ENCODE results near the gene RASA3.
"Not testable (repeated sequence)": the region's sequence is repeated elsewhere in the genome, so short reads cannot be mapped to it uniquely, and the experiment has no call there.

RASA3 gene

DNA sequence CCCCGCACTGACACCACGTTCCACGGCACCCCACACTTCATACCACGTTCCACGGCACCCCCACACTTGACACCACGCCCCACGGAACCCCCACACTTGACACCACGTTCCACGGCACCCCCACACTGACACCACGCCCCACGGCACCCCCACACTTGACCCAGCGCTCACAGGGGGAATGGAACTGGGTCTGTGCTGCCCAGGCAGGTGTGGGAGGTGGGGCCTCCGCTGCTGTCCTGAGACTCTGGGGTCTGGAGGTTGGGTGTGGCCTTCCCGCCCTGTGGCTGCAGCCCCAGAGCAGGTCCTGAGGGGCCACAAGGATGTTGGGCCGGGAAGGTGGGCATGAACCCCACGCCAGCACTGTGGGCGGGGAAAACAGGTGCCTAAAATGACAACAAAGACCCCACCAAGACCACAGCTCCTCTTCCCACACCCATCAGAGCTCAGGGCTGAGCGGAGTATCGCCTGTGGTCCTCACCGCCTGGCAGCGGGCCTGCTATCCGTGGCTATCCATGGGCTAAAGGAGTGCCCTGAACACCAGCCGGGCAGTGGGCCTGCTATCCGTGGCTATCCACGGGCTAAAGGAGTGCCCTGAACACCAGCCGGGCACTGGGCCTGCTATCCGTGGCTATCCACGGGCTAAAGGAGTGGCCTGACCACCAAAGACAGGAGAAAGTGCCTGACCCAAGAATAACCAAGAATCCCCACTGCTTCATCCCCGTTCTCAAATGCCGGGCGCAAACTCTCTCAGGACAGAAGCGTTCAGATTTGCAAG, 98.7 kb downstream of the RASA3 start:
- DNase-seq (ENCODE audit: low spot score): no peak

DNA sequence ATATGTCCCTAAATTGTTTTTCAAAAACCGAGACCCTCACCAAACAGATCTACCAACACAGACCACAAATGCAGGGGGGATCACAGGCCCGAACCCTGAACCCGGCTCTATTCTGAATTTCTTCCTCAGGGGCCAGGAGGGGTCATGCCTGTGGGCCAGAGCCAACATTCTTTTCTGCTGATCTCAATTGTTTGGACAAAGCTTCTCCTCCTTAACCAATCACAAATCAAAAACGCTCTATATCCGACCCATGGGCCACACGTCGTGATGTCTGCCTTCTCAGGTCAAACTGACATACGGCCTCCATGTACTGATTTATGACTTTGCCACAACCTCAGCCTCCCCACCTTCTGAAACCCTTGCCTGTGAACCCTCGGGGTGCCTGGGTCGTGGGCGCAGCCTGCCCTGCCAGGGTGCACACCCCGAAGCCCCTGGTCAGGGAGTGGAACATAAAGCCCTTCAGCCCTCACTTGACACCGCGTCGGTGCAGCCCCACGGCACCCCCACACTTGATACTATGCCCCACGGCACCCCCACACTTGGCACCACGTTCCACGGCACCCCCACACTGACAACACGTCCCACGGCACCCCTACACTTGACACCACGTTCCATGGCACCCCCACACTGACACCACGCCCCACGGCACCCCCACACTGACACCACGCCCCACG, 100.2 kb downstream of the RASA3 start:
- no peak for DNase-seq (ENCODE audit: low spot score)

DNA sequence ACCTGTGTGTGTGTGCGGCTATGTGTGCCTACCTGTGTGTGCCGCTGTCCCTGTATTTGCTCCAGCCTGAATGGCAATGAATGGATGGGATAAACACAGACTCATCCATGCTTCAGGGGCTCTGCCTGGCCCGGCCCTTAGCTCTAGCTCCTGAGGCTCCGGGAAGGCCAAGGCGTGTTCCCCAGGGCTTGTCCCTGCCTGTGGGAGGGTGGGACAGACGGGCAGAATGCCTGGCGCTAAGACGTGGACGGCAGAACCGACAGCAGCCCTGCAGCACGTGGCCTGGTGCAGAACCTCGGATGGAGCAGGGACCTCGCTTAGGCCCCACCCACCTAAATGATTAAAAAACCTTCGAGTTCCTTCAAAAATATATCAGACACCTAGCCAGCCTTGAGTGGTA, 100.8 kb downstream of the RASA3 start:
- DNase-seq (ENCODE audit: low spot score): no peak

DNA sequence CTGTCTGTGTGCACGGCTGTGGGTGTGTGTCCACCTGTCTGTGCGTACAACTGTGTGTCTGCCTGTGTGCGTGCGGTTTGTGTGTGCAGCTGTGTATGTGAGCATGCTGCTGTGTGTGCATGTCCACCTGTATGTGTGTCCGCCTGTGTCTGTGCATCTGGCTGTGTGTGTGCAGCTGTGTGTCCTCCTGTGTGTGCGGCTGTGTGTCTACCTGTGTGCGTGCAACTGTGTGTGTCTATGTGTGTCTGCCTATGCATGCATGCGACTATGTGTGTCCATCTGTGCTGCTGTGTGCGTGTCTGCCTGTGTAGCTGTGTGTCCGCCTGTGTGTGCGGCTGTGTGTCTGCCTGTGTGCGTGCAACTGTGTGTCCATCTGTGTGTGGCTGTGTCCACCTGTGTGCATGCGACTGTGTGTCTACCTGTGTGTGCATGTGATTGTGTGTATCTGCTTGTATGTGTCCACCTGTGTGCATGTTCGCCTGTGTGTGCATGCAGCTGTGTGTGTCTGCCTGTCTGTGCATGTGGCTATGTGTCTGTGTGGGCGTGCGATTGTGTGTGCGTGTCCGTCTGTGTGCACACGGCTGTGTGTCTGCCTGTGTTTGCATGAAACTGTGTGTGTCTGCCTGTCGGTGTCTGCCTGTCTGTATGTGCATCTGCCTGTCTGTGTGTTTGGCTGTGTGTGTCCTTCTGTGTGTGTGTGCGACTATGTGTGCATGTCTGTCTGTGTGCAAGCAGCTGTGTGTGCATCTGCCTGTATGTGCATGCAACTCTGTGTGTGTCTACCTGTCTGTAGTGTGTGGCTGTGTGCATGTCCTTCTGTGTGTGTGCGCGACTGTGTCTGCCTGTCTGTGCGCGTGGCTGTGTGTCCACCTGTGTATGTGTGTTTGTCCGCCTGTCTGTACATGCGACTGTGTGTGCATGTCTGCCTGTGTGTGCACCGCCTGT, 101.5 kb downstream of the RASA3 start:
- no peak for DNase-seq (ENCODE audit: low spot score)

DNA sequence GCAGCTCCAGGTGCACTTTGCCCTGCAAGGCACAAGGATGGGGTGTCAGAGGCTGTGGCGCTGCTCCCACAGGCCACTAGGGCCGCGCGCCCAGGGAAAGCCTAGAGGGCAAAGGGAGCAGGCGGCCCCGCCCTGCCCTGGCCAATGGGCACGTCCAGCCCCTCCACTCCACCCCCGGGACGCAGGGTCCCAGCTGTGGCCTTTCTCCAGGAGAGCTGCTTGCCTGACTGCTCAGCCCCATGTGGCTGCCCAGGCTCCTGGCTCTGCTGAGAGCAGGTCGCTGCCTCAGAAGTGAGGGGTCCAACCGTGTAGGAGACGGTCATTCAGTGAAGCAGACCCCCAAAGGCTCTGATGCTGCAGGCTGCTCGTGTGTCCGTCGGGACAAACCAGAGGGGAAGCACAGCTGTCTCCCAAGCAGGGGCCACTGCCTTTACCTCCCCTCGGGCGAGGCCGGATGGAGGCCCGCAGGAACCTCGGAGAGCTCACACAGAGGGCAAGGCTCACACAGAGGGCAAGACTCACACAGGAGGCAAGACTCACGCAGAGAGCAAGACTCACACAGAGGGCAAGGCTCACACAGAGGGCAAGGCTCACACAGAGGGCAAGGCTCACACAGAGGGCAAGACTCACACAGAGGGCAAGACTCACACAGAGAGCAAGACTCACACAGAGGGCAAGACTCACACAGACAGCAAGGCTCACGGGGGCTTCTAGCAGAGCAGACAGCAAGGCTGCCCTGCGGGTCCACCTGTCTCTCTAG, 102.4 kb downstream of the RASA3 start:
- DNase-seq (ENCODE audit: low spot score): no peak

DNA sequence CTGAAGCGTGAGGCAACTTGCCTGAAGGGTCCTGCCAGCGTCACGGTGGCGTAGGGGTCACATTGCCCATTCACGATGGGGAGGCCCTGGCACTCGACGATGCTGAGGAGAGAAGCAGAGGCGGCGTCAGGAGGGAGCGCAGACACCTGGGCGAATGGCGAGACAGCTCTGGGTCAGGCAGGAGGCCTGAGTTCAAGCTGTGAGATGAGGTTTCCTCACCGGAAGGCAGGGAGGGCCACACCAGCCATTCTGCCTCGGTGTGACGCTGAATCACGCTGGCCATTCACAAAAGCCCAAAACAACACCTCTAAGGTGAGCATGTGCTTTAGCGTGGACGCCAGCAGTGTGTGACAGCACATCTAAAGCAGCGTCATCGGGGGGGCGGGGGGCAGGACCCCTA, 104.6 kb downstream of the RASA3 start:
- DNase-seq (ENCODE audit: low spot score): no peak

DNA sequence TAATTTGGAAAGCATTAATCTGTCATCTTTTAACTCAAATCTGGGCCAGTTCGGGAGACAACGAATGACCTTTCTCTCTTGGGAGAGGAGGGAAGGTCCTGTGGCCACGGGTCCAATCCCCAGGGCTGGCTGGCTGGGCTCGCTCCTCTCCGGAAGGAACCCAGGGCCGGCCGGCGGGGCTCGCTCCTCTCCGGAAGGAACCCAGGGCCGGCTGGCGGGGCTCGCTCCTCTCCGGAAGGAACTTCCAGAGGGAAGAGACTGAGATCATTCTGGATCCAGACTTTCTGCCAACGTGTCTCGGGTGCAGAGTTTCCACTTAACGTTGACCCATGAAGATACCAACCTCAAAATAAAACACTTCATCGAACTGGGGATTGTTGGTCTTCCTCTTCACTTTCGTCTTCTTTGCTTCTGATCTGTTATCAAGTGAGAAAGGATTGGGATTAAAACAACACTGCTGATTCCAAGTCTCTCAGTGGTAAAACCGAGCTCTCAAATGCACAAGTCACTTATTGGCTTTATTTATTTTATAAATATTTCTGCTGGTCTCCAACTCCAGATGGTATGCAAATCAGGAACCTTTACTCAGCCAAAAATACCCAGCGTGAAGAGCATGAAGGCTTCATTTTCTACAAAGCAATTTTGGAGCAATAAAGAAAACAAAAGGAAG, 105.2 kb downstream of the RASA3 start:
- no peak for DNase-seq (ENCODE audit: low spot score)

DNA sequence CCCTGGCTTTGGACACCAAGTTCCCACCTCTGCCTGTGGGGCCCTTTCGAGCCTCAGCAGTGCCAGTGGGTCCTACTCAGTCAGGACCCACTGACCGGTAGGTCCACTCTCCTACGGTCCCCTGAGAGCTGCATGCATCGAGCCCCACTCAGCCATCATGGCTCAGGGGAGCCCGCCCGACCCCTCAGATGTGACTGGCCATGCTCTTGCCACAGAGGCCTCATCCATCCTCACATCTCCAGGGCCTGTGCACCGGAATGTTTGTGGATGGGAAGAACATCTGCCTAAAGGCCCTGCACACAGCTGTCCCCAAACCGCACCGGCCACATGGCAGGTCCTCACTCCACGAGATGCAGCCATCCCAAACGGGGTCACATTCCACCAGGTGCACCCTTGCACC, 105.9 kb downstream of the RASA3 start:
- DNase-seq (ENCODE audit: low spot score): no peak

DNA sequence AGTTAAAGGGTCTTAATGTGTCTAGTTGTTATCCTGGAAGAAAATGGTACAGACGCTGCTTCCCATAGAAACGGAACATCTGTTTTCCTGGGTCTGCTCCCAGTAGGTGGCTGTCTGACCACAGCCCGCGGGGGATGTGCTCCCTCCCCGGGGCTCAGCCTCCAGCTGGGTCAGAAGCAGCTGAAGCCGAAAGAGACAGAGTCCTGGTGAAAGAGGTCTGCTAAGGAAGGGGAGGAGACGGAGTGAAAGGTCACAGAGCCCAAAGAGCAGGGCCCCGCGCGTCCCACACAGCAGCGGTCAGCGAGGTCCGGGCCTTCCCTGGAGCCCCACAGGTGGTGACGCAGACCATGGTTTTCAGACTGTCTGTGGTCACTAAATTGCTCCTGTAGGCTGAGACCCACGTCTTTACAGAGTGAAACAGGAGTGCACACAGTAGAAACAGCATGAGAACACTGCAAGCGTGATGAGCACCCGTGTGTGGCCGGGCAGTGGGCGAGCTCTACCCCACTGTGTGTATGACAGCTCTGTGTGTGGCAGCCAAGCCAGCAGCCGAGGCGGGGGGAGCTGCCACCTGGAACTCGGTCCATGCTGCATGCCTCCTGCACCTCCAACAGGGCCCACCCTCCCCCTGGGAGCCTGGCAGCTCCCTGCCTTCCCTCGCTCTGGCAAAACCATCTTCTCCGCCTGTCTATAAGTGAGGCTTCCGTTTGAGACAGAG, 106.5 kb downstream of the RASA3 start:
- DNase-seq (ENCODE audit: low spot score): no peak

DNA sequence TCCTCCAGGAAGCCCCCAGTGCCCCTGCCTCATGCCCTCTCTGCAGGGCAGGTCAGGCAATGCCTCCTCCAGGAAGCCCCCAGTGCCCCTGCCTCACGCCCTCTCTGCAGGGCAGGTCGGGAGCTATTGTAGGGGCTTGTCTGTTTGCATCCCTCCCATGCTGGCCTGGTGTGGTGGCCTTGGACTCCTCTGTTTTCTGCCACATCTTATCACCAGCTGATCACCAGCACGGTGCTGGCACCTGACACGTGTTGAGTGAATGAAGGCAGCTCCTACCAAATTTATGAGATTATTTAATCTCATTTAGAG, 107.1 kb downstream of the RASA3 start:
- DNase-seq (ENCODE audit: low spot score): no peak

DNA sequence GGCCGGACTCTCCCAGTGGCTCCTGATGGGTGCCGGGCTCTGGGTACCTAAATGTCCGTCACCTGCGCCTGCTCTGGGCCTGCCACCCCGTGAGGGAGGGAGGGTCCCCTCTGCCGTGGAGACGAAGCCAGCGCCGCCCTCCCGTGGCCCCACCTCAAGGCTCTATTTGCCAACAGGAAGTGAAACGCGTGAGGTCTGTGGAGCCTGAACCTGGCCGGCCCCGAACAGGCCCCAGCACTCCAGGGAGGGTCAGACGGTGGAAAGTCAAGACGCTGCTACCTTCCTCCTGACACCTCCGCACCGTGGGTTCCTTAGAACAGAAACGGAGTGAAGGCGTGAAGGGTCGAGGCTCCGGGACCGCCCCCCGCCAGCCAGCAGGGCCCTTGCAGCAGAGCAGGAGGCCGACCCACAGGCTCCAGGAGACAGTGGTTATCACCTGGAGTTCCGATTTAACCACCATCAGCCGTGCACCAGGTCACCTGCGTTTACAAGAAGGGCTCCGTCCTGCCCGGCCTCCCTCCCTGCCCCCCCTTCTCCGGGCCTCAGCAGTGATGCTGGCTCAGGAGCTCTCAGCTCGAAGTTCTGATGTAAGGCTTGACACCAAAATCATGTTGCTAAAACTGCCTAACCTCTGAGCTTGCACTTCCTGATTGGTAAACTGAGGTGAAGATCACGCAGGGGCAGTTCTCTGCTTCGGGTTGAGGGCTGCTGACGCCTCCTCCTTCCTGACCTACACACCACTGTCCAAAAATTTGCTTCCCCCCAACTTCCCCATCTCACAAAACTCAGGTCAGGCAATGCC, 107.6 kb downstream of the RASA3 start:
- no peak for DNase-seq (ENCODE audit: low spot score)

DNA sequence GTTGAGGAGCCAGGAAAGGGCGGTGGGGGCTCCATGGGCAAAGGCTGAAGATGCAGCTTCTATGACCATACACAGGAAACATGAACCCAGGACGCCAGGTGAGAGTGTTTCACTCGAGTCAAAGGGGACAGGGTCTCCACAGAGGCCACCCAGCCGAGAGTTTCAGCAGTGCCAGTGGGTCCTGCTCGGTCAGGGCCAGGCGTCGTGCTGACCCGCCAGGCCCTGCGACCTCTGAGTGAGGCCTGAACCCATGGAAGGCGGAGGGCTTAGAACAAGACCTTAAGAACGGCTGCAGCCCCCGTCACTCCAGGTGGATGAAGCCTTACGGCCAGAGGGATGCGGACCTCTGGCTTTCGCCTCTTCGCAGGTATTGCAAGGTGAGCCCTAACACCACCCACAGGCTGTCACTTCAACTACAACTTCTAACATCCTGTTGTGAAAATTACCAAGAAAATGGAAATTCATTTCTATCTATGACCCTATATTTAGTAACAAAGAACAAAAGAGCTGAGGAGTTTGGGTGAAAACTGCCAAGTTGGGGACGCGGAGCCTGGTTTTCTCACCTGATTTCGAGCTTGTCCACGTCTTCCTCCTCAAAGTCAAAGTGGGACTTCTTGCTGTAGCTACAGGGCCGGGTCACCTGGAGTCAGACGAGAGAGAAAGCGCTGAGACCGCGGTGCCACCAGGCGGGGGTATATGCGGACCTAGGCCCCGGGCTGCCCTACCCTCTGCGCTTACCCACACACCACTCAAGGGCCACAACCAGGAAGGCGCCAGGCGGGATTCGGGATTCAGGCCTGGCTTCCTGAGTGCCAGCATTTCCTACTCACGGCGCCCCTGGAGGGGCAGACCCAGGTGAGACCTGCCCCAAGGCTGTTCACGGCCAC, 108.5 kb downstream of the RASA3 start:
- no peak for DNase-seq (ENCODE audit: low spot score)

DNA sequence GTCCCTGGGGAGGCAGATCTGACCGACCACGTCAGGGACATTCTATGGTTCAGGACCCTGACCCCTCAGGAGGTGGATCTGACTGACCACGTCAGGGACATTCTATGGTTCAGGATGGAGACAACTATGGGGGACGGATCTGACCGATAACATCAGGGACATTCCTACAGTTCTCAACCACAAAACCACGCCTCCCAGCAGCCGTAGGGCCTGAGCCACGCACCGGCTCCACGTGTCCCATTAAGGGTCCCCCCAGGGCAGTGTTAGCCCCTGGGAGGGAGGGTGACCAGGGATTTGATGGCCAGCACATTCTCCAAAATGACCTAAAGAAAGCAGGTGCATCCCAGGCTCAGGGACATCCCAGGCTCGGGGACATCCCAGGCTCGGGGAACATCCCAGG, 109.5 kb downstream of the RASA3 start:
- no peak for DNase-seq (ENCODE audit: low spot score)

DNA sequence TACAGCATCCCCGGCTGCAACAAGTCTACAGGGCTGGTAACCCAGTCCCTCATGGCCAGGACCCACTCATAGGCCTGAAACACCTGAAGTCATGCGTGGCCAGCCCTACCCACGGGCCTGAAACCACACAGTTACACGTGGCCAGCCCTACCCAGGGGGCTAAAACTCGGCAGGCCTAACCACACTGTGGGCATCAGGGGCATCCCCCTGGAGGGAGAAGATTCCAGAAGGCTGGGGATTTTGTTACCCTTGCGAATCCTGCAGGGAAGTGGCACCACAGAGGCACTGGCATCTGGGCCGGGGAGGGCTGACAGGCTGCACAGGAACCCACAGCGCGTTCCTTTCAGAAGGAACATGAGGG, 110.1 kb downstream of the RASA3 start:
- no peak for DNase-seq (ENCODE audit: low spot score)

DNA sequence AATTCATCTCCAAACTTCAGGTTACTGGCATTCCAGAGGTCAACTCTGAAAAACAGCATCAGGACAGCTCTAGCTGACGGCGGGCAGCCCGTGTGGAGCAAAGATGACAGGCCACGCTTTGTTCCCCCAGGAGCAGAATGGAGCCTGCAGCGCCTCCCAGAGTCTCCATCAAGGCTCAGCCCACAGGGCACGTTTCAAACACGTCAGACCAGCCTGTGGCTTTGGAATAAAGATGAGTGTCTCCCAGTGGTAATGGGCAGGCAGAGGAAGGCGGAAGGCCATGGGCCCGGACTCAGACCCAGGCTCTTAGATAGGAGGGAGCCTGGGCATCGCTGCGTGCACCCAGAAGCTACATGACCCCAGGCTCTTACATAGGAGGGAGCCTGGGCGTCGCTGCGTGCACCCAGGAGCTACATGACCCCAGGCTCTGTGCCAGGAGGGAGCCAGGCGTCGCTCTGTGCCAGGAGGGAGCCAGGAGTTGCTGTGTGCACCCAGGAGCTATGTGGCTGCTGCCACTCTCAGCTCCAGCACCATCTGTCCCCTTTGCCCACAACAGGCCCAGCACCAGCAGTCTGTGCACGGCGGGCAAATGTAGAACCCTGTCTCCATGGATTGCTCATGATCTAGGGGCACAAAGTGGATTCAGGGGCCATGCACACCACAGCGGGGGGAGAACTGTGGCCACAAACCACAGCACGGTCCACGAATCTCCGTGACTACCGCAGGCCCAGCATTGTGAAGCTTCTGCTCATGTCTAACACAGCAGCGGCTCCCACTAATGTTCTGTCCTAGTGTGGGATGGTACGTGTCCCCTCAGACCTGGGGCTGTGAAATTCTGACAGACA, 110.7 kb downstream of the RASA3 start:
- DNase-seq (ENCODE audit: low spot score): no peak

DNA sequence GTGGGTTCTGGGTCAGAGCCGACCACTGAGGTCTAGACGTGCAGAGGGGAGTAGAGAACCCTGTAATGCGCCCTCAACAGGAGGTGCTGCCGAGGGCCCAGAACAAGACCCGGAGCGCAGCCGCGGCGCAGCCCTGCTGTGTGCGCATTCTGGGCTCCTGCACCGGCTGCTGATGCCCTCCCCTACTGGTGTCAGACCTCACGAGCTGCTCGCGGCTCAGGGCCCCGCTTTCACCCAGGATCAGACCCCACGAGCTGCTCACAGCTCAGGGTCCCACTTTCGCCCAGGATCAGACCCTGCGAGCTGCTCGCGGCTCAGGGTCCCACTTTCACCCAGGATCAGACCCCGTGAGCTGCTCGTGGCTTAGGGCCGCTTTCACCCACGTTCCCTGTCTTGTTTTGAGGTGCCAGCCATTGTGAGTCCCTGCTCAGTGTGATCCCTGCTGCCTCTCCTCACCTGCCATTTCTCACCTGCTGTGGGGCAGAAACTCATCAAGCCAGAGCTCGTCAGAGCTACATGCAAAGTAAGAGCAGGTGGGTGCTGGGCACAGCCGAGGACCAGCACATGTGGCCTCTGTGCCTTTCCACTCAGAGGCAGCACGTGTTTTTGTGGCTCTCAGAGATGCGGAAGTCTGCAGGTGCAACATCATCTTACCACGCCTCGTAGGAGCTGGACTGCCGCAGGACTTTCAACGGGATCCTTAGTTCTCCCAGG, 111.5 kb downstream of the RASA3 start:
- no peak for DNase-seq (ENCODE audit: low spot score)

DNA sequence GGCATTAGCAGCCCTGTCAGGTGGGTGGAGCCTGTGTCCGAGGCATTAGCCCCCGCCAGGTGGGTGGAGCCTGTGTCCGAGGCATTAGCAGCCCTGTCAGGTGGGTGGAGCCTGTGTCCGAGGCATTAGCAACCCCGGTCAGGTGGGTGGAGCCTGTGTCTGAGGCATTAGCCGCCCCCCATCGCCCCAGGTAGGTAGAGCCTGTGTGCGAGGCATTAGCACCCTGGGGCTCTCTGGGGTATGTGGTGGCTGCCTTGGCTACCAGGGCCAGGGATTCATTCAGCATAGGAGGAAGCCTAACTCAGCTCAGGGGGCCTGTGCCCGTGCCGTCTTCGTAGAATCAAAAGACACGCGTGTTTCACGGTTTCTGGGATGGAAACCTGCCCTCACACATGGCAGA, 112.3 kb downstream of the RASA3 start:
- DNase-seq (ENCODE audit: low spot score): not testable (repeated sequence)

DNA sequence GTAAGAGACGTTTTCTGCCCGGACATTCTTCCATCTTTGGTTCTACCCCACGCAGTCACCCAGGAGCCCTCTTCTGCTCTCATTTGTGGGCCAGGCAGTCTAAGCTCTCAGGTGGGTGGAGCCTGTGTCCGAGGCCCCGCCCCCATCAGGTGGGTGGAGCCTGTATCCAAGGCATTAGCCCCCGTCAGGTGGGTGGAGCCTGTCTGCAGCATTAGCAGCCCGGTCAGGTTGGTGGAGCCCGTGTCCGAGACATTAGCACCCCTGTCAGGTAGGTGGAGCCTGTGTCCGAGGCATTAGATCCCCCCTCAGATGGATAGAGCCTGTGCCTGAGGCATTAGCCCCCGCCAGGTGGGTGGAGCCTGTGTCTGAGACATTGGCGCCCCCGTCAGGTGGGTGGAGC, 113.1 kb downstream of the RASA3 start:
- DNase-seq (ENCODE audit: low spot score): no peak

Measured in D341Med (cell line).